GM12892 (cell line): ENCODE data around the gene RELN.

Experiments used
- POLR2A ChIP-seq: IDR thresholded peaks from 2 replicates; pipeline ENCODE4 v1.6.1; 2011; ENCODE audit warnings: low read depth, low read length, control low read depth
- POLR2AphosphoS5 ChIP-seq: IDR thresholded peaks from 2 replicates; pipeline ENCODE4 v1.6.1; 2011; ENCODE audit warnings: low read depth, low read length, control low read depth
- TAF1 ChIP-seq: IDR thresholded peaks from 2 replicates; pipeline ENCODE4 v1.6.1; 2011; ENCODE audit warnings: low read depth, mild to moderate bottlenecking, control low read depth, low read length, borderline replicate concordance

DNA sequence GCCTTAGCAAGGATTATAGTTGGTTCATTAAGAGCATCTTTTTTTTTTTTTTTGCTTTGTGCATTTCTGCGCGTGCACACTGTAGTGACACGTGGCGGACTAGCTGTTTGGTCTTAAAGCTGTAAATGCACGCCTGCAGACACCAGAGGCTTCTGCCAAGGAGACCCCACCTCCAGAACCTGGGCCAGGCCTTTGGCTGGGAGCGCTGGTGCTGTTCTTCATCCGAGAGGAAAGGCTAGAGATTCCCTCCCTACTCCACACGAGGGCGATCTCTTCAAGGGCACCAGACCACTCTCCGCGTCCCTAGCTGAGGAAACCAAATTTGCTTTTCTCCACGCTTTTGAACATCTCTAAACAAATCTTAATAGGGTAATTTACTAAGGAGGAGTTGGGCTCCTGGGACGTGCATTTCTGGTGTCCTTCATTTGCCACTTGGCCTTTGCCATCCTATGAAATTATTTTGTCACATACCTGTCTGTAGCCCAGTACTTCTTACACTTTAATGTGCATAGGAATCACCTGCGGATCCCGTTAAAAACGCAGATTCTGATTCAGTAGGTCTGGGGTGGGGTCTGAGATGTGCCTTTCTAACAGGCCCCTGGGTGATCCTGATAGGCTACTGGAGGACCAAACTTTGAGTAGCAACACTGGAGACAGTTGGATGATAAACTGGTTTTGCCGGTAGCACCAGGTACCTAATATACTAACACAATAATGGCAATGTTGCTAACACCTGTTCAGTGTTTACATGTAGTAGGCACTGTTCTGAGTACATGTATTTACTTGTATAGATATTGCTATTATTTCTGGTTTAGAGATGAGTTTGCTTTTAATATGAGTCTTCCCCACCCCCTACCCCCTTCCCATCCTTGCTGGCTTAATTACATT, 542.1 kb downstream of the RELN start:
- TF ChIP-seq TAF1 (no peak), POLR2A (no peak), POLR2AphosphoS5 (no peak)
